ENCODE measurements around the gene RNF157. TPM values are rescaled to one million over a fixed set of nuclear protein-coding genes. Genes with fewer than 3 reads are reported as not detected.

Gene RNF157
- total and polyA plus RNA-seq, 2 of the 13 experiments (the other 11 are each of a cell fraction or from before 2014, with no cell fraction given): 0.44 to 1.5 TPM

GRCh38 chr17:76182016-76182764, 58.1 kb downstream of the RNF157 start (continued):
- TF ChIP-seq CBFB (CRISPR knock-in tag; IDR thresholded peaks at IDR 0.05) (0 out of 2 replicates have a peak, but pooled peaks have one; percentile 37), ZMYM4 (CRISPR knock-in tag; IDR thresholded peaks at IDR 0.05) (peak; percentile 70), TRAFD1 (CRISPR knock-in tag; IDR thresholded peaks at IDR 0.05; ENCODE audit: borderline replicate concordance) (no peak), FOXC1 (CRISPR knock-in tag; IDR thresholded peaks at IDR 0.05; ENCODE audit: borderline replicate concordance) (peak; percentile 61; the same call in 1 of the 2 replicates), KAT8 (CRISPR knock-in tag; IDR thresholded peaks at IDR 0.05) (peak; percentile 65; the same call in 1 of the 2 replicates), MEIS2 (CRISPR knock-in tag; IDR thresholded peaks at IDR 0.05) (no peak), SPEN (CRISPR knock-in tag; IDR thresholded peaks at IDR 0.05; ENCODE audit: low read depth) (no peak; the same call in 1 of the 2 replicates), BORCS8-MEF2B (CRISPR knock-in tag; IDR thresholded peaks at IDR 0.05) (peak; percentile 69; the same call in 1 of the 2 replicates), ZFX (CRISPR knock-in tag; IDR thresholded peaks at IDR 0.05; ENCODE audit: low read depth) (peak; percentile 62; the same call in 1 of the 2 replicates), HOXA3 (CRISPR knock-in tag; IDR thresholded peaks at IDR 0.05) (peak; percentile 83), ZFP36L2 (CRISPR knock-in tag; IDR thresholded peaks at IDR 0.05) (no peak), ZNF614 (CRISPR knock-in tag; IDR thresholded peaks at IDR 0.05; ENCODE audit: borderline replicate concordance) (peak; percentile 73; the same call in 1 of the 2 replicates), ZNF431 (CRISPR knock-in tag; IDR thresholded peaks at IDR 0.05; ENCODE audit: borderline replicate concordance, low read depth) (0 out of 2 replicates have a peak, but pooled peaks have one; percentile 56), HOMEZ (CRISPR knock-in tag; IDR thresholded peaks at IDR 0.05; ENCODE audit: low read depth) (peak; percentile 74), ZNF639 (CRISPR knock-in tag; conservative IDR thresholded peaks at IDR 0.05) (no peak), ZNF780A (CRISPR knock-in tag; IDR thresholded peaks at IDR 0.05) (no peak), MXD4 (CRISPR knock-in tag; IDR thresholded peaks at IDR 0.05) (peak; percentile 62; the same call in 1 of the 2 replicates), THAP9 (CRISPR knock-in tag; IDR thresholded peaks at IDR 0.05; ENCODE audit: borderline replicate concordance) (peak; percentile 60; the same call in 1 of the 2 replicates), HNF4G (IDR thresholded peaks at IDR 0.05; ENCODE audit: borderline replicate concordance, low read depth, low read length) (peak; percentile 30; the same call in 1 of the 2 replicates), HNF4G (CRISPR knock-in tag; IDR thresholded peaks at IDR 0.05; ENCODE audit: borderline replicate concordance, low read depth) (no peak), RXRA (CRISPR knock-in tag; IDR thresholded peaks at IDR 0.05) (peak; percentile 61; the same call in 1 of the 2 replicates), NR2F6 (IDR thresholded peaks at IDR 0.05) (peak; percentile 92), NR2F6 (CRISPR knock-in tag; IDR thresholded peaks at IDR 0.05) (peak; percentile 96)
